ENCODE results near the gene CDC20. TPM values are rescaled to one million over a fixed set of nuclear protein-coding genes. Genes with fewer than 3 reads are reported as not detected.

Gene CDC20
- total RNA-seq, 1 experiment from 2014 or later, result 296 TPM

- Histone ChIP-seq H3K4me1 (ENCODE audit: insufficient read depth, low read length, poor library complexity, severe bottlenecking) (peaks cover 11% of the 10 kb centered on the region), H3K27ac (ENCODE audit: low read depth, low read length, poor library complexity, severe bottlenecking) (no peak overlapping the region), H3K36me3 (ENCODE audit: insufficient read depth, low read length, poor library complexity, severe bottlenecking) (peaks cover 37% of the 10 kb centered on the region), H3K27me3 (replicated peaks; ENCODE audit: insufficient read depth, low read depth, low read length, poor library complexity) (no peaks in the 10 kb centered on the region), H3K4me3 (ENCODE audit: low read depth, low read length, poor library complexity, severe bottlenecking) (no peak overlapping the region), H3K9me3 (ENCODE audit: low read depth, low read length, poor library complexity, severe bottlenecking) (no peaks in the 10 kb centered on the region)
- POLR2A ChIA-PET (ENCODE audit: low non-redundant PET), result no interaction called here
- BruUV-seq (replicated peaks), result no TSS peak
- no peak for TF ChIP-seq EZH2 (IDR thresholded peaks at IDR 0.05; ENCODE audit: borderline replicate concordance, low read depth, low read length, poor library complexity, severe bottlenecking)
- no peak for TF ChIP-seq CTCF (conservative IDR thresholded peaks at IDR 0.05; ENCODE audit: low read depth, low read length)
- intact Hi-C loops (cut with micrococcal nuclease; ENCODE audit: unreplicated experiment), result no loop called here
- CTCF ChIA-PET, result no interaction called here
- DNase-seq (ENCODE audit: low spot score), result no peak
These were observed 22.8 kb downstream of the CDC20 start for GRCh38 chr1:43381612-43382011.

- BruUV-seq (replicated peaks), result no TSS peak
- H3K36me3 ChIP-seq (ENCODE audit: insufficient read depth, low read length, poor library complexity, severe bottlenecking), result peaks cover 43% of the 10 kb centered on the region
- no peaks in the 10 kb centered on the region for H3K27me3 ChIP-seq (replicated peaks; ENCODE audit: insufficient read depth, low read depth, low read length, poor library complexity)
- CTCF ChIA-PET, result interaction anchor here (0.5 to 1.0 kb wide), 2 partner anchors 12 to 155 kb away, joined by 5 to 7 read pairs; no protein-coding TSS in a partner anchor
- intact Hi-C loops (cut with micrococcal nuclease; ENCODE audit: unreplicated experiment), result no loop called here
- no peak for TF ChIP-seq EZH2 (IDR thresholded peaks at IDR 0.05; ENCODE audit: borderline replicate concordance, low read depth, low read length, poor library complexity, severe bottlenecking)
- no peak for TF ChIP-seq CTCF (conservative IDR thresholded peaks at IDR 0.05; ENCODE audit: low read depth, low read length)
- POLR2A ChIA-PET (ENCODE audit: low non-redundant PET), result no interaction called here
- H3K4me3 ChIP-seq (ENCODE audit: low read depth, low read length, poor library complexity, severe bottlenecking), result no peak overlapping the region
- peaks cover 11% of the 10 kb centered on the region for H3K4me1 ChIP-seq (ENCODE audit: insufficient read depth, low read length, poor library complexity, severe bottlenecking)
- no peaks in the 10 kb centered on the region for H3K9me3 ChIP-seq (ENCODE audit: low read depth, low read length, poor library complexity, severe bottlenecking)
- DNase-seq (ENCODE audit: low spot score), result peak; percentile 68
- peak overlapping the region; percentile 26 for H3K27ac ChIP-seq (ENCODE audit: low read depth, low read length, poor library complexity, severe bottlenecking)
These were observed 23.4 kb downstream of the CDC20 start for GRCh38 chr1:43382027-43382779.

GRCh38 chr1:43383449-43383848, 24.7 kb downstream of the CDC20 start:
- BruUV-seq (replicated peaks), result no TSS peak
- Histone ChIP-seq H3K4me3 (ENCODE audit: low read depth, low read length, poor library complexity, severe bottlenecking) (no peak overlapping the region), H3K27ac (ENCODE audit: low read depth, low read length, poor library complexity, severe bottlenecking) (no peak overlapping the region), H3K9me3 (ENCODE audit: low read depth, low read length, poor library complexity, severe bottlenecking) (no peaks in the 10 kb centered on the region), H3K4me1 (ENCODE audit: insufficient read depth, low read length, poor library complexity, severe bottlenecking) (peaks cover 11% of the 10 kb centered on the region), H3K27me3 (replicated peaks; ENCODE audit: insufficient read depth, low read depth, low read length, poor library complexity) (no peaks in the 10 kb centered on the region), H3K36me3 (ENCODE audit: insufficient read depth, low read length, poor library complexity, severe bottlenecking) (peaks cover 49% of the 10 kb centered on the region)
- ChIA-PET POLR2A (ENCODE audit: low non-redundant PET) (no interaction called here), CTCF (no interaction called here)
- TF ChIP-seq CTCF (conservative IDR thresholded peaks at IDR 0.05; ENCODE audit: low read depth, low read length) (0 out of 2 replicates have a peak, but pooled peaks have one; percentile 24), EZH2 (IDR thresholded peaks at IDR 0.05; ENCODE audit: borderline replicate concordance, low read depth, low read length, poor library complexity, severe bottlenecking) (no peak)
- DNase-seq (ENCODE audit: low spot score), result no peak
- intact Hi-C loops (cut with micrococcal nuclease; ENCODE audit: unreplicated experiment), result no loop called here
